HPDE6-E6E7 (cell line): ENCODE results near the gene CCDC171.
"Not testable (repeated sequence)": the region's sequence is repeated elsewhere in the genome, so short reads cannot be mapped to it uniquely, and the experiment has no call there.

Source experiments
- DNase-seq: peaks from one replicate; pipeline ENCODE4 v3.0.0; 2011; ENCODE audit warnings: missing footprints; ENCODE audit errors: extremely low spot score

CCDC171 gene

DNA sequence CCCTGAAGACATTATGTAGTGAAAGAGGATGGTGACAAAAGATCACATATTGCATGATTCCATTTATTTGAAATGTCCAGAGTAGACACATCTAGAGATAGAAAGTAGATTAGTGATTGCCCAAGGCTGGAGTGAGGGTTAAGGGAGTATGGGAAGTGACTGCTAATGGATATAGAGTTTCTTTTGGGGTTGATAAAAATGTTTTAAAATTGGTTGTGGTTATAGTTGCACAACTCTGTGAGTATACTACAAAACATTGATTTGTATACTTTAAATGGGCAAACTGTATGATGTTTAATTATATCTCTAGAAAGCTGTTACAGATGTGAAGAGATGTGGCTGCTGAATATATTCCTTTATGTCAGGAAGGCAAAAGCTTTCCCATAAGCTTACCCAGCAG lies 202.8 kb downstream of the CCDC171 start:
- DNase-seq = no peak

DNA sequence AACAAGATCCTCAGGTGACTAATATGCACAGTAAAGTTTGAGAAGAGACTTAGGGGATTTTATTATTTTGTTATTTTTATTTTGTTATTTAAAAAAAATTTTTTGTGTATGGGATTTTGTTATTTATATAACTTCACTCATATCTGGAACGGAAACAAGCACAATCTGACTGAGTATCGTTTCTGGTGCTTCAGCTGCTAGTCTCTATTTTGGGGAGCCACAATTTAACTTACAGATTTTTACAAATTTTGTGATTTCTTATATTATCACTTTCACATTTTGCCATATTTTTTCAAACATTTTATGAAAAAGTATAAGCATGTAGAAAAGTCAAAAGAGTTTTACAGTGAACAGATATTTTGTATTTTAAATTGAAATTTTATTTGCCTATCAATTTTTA lies 208.7 kb downstream of the CCDC171 start:
- no peak for DNase-seq

DNA sequence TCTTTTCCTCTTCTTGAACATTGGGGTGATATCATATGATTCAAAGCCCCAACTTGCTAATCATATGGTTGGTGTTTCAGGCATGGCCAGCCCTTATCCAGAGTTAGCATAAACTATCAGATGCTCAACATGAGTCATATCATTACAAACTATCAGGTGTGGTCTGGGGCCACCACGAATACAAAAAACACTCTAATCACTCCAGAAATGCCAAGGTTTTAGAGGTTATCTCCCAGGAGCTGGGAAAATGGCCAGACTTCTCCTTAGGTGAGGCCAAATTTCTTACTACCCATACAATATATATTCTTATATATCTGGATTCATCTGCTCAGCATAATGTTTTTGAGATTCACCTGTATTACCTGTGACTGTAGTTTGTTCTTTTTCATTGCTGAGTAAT lies 210.5 kb downstream of the CCDC171 start:
- DNase-seq = no peak

DNA sequence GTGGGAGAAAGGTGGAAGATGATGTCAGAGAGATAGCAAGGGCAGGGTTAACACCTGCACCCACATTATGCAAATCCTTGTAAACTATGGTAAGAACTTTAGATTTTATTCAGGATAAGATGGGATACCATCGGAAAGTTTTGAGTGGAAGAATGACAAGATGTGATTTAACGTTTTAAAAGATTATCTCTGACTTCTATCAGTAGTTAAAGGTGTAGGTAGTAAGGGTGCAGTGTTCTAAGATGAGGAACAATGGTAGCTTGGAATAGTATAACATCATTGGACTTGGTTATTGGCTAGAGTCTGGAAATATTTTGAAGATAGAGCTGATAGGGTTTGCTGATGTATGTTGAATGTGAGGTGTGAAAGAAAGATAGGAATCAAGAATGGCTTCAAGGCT lies 211.3 kb downstream of the CCDC171 start:
- DNase-seq = no peak

DNA sequence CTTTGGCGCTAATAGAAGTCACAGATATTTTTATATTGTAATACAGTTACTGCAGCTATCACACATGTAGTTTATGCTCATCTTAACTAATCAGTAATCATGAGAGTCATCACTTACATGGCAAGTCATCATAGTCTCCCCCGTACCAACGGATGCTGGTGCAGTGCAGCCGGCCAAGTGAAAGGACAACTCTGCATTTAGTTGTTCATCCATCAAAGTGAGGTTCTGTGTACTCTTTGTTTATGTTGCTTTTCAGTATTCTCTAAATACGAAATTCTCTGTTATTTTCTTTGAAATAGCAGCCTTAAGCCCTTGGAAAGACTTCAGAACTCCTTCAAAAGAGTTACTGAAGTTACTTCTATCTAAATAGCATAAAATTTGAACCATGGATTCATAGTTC lies 216.7 kb downstream of the CCDC171 start:
- DNase-seq = no peak

DNA sequence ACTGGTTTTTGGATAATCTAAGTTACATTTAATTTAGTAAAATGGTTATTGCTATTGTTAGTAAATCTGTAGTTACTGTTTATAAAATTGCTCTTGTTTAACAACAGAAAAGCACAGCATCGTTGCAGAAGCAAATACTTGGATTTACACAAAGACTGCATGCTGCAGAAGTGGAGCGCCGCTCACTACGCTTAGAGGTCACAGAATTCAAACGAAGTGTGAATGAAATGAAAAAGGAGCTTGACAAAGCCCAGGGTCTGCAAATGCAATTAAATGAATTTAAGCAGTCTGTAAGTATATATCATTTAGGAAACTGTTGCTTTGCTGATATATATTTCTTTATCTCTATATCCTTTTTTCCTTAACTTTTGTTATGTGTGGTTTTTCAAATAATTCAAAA lies 226.0 kb downstream of the CCDC171 start:
- DNase-seq = no peak

DNA sequence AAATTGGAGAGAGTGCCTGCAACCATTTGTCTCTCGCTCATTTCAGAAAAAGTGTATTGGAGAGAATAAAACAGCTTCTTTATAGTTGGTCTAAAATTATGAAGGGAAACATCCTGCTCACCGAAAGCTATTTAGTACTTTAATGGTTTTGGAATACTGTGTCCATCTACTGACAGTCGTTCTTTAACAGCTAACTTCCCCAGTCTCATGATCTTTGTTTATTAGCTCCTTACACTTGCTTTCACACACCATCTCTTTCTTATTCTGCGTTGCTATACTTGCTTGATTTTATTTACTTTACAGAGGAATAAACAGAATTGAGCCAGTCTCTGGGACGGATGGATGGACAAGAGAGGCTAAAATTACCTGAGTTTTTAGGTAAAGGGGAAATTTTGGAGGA lies 229.3 kb downstream of the CCDC171 start:
- no peak for DNase-seq

DNA sequence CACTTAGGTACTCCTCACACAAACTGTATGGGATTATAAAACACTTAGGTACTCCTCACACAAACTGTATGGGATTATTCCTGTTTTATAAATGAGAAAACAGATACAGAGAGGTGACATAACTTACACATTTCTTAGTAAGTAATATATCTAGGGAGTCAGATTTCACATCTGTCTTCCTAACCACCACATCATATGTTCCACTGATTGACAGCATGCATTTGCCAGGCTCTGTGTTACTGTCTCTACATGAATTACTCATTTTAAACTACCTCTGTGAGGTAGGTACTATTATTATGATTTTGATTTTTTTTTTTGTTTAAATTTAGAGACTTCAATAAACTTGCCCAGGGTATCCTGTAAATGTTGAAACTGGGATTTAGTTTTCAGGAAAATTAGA lies 232.7 kb downstream of the CCDC171 start:
- no peak for DNase-seq

DNA sequence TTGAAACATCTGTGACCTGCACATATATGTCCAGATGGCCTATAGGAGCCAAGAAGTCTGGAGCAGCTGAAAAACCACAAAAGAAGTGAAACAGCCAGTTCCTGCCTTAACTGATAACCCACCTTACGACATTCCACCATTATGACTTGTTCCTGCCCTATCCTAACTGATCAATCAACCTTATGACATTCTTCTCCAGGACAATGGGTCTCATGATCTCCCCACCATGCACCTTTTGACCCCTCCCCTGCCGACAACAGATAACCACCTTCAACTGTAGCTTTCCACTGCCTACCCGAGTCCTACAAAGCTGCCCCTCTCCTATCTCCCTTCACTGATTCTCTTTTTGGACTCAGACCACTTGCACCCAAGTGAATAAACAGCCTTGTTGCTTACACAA lies 233.8 kb downstream of the CCDC171 start:
- no peak for DNase-seq

DNA sequence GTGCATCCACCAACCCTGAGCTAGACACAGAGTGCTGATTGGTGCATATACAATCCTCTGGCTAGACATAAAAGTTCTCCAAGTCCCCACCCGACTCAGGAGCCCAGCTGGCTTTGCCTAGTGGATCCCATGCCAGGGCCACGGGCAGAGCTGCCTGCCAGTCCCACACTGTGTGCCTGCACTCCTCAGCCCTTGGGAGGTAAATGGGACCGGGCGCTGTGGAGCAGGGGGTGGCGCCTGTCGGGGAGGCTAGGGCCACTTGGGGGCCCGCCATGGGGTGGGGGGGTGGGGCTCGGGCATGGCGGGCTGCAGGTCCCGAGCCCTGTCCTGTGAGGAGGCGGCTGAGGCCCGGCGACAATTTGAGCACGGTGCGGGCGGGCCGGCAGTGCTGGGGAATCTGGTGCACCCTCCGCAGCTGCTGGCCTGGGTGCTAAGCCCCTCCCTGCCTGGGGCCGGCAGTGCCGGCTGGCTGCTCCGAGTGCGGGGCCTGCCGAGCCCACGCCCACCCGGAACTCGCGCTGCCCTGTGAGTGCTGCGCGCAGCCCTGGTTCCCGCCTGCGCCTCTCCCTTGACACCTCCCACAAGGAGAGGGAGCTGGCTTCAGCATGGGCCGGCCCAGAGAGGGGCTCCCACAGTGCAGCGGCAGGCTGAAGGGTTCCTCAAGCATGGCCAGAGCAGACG lies 257.5 kb downstream of the CCDC171 start:
- DNase-seq = not testable (repeated sequence)

DNA sequence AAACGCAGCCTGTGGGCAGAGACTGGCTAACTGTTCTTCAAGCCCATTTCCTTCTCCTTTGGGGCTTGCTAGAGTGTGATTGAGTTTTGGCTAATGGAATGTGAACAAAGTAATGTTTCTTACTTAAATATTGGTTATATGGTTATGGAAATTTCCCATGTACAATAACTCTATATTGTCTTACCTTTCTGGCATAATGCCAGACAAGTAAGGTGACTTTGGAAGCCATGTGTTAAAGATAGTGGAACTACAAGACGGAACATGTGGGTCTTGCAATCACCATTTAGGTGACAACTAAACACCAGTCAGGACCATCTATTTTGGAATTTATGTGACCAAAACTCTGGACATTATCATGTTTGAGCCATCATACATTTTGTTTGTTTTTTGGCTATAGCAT lies 260.2 kb downstream of the CCDC171 start:
- no peak for DNase-seq

DNA sequence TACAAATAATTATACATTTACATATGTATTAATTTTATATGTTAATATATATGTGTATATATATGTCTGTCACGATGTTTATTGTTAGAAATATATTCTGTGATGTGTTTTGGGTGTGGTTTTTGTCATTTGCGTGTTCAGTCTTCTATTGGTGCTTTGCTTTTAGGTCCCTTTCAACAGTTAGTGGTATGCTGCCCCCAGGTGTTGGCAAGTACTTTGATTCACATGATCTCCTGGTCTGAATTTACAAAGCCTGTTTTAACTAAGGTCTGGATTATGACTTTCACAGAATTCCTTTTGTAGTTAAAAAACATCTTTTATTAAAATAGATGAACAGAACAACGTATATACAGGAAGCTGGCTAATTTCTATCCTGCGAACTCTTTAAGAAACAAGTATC lies 271.5 kb downstream of the CCDC171 start:
- no peak for DNase-seq

DNA sequence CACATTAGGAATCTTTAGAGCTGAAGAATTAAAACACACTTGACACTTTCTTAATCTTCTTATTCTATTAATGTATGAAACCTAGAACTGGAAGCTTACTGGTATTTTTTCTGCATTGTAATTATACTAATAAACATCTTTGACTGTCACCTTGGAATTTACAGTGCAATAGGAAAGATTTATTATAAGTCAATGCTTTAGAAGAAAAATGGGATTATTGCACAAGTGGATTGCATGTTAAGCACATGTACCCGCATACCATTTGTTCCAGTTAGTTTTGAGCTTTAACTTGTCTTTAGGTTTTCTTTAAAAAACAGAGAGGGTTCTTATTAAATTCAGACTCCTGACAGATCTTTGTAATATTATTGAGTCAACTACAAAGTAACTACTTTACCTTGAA lies 278.5 kb downstream of the CCDC171 start:
- DNase-seq = no peak

DNA sequence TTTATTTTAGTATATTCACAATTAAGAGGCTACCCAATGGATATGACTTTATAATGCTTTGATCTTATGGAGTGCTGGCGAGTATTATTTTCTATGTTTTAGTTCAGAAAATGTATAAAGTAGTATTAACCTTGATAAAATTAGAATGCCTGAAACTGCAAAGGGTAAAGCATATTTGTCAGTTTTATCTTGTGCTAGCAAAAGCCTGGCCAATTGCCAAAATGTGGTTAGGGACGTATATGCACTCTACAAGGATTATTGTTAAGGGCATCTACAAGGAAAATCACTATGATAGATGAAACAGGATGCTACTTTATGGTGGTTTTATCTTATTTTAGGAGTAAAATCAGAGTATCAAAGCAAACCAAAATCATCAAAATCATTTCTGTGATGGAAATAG lies 281.7 kb downstream of the CCDC171 start:
- no peak for DNase-seq

DNA sequence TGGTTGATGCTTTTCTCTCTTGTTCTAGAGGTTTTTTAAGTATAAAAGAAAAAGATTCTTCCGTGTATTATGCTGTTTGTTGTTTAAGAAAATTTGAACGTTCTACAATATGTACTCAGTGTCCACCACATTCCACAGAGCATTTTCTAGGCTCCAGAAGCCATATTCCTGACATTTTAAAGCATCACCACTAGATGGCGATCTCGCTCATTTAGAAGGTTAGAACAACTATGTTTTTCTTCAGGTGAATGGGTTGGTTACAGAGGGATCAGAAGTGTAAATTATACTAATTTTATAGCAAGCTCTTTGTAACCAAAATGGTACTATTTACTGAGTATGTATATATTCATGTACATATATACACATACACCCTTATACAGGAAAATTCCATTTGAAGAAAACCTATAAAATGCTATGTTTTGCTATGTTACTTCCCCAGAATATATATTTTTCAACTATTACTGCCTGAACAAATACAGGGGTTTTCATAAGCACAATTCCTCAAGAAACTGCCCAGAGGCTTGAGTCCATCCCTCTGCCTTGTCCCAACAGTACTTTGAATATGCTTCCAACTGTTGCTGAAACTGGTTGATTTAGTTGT lies 284.3 kb downstream of the CCDC171 start:
- peak; percentile 26 for DNase-seq

DNA sequence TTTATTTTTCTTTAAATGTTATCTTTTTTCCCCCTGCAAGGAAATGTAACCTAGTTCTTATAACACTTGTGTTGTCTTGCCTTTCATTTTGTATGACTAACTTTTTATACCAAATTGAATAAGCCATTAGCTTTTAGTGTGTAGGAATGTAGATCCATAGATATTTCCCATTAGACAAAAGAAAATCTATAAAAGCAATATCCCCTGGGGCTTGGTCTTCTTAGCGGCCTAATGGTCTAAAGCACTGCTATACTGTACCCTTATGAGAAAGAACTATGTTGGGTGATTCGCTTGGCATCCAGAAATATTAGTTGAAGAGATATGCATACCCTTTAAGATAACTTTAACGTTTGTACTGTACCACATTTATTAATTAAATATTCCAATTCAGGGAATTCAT lies 289.2 kb downstream of the CCDC171 start:
- no peak for DNase-seq

DNA sequence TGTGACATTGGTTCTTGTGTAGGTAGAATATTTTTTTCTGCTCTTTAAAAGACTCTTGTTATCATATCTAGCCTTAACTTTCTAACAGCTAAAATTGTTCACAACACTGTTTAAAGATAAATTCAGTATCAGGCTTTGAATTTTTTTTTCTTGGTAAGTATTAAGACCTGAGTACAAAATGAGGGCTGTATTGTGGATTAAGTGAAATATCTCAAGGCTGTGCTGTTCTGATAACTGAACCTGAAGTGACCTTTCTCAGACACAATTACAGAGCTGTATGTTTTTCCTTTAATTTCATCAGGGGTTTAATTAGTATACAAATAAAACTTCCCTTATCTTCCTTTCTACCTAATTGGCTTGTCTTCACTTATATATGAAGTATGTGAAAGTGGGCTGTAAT lies 290.5 kb downstream of the CCDC171 start:
- no peak for DNase-seq

DNA sequence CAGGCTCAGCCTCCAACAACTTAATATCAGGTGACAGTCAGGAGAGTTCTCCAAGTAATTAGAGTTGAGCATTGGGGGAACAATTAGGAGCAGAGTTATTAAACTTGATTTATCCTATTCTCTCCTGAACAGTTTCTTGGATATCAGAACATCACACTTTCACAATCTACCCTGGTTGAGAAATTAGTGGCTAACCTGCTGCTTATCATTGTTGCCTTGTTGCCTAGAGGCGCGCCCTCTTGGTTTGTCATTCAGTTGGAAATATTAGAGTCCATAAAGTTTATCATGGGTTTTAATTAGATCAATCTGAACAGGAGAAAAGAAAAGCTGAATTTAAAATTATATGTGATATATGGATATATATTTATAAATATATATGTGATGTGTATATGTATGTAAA lies 291.1 kb downstream of the CCDC171 start:
- no peak for DNase-seq

DNA sequence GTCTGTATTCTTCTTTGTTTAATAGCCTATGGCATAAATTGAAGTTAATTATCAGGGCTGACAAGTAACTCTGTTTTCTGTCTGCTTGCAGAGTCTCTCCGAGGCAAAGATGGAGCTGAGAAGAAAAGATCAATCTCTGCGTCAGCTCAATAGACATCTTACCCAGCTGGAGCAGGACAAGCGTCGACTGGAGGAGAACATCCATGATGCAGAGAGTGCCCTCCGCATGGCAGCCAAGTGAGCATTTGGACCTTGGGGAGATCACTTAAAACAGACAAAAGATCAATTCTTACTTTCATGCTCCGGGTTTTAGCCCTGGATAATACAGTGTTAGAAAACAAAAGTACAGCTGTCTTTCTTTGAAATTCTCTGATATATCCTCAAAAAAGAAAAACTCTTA lies 293.8 kb downstream of the CCDC171 start:
- no peak for DNase-seq

DNA sequence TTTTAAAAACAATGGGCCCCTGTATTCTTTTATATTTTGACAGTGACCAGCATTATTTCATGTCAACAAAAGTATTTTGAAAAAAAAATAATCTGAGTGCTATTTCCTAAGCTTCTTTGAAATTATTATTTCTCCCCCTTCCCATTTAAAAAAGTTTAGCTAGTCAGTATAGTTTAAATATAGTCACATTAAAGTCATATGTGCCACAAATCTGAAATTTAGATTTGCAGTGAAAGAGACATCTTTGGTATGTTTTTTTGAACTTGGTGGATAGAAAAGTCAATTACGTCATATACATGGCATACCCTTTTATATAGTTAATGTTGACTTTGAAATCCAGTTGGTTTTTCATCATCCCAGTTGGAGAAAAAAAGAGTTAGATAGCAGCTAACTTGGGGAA lies 297.0 kb downstream of the CCDC171 start:
- no peak for DNase-seq

DNA sequence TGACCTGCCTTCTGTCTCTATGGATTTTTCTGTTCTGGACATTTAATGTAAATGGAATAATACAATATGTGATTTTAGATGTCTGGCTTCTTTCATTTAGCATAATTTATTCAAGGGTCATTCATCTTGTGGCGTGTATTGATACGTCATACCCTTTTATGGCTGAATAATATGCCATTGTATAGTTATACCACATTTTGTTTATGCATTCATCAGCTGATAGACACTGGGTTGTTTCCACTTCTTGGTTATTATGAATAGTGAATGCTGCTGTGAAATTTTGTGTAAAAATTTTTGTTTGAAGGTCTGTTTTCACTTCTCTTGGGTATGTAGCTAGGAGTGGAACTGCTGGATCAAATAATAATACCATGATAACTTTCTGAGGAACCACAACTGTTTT lies 298.9 kb downstream of the CCDC171 start:
- no peak for DNase-seq

DNA sequence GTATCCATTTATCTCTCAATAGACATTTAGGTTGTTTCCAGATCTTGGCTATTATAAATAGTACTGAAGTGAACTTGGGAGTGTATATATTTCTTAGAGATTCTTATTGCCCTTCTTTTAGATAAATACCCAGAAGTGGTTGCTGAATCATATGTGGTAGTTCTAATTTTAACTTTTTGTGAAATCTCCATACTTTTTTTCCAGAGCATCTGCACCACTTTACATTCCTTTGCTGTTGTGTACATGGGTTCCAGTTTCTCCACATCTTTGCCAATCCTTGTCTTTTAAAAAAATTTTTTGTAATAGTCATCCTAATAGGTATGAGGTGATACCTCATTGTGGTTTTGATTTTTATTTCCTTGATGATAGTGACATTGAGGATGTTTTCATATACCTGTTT lies 303.7 kb downstream of the CCDC171 start:
- no peak for DNase-seq

DNA sequence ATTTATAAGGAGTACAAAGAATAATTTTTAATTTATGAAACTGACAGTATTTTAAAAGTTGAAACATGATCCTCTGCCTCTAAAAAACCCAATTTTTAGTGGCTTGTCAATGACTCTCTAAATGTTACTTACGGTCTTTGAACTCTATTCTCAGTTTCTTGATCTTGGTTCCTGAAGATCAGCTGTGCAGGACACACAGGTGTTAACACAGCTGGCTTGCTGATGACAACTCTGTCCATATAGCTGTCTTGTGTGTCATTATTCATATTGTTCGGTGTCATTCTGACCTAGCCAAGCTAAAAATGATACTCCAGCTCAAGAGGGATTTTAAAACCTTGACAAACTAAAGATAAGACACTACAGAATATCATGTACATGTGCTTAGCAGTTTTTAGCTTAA lies 314.5 kb downstream of the CCDC171 start:
- DNase-seq = no peak

DNA sequence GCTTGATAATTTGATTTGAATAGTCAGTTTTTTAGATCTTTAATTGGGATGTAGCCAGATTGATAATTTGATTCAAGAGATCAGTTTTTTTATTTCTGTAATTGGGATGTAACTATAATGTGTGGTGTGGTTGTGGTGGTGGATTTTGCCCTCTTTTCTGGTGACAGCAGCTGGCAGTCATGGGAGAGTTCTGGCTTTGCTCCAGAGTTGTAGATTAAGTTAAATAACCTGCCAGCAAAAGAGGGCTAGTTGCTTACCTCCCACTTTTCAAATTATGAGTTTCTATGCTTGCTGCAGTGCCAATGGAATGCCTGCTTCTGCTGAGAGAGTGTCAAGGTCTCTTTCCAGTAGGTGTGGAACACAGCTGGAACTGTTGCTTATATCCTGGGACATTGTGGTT lies 315.1 kb downstream of the CCDC171 start:
- no peak for DNase-seq
